Activated CD8-positive, alpha-beta T cell treated with anti-CD3 and anti-CD28 coated beads for 36 hours (primary cell): ENCODE data around the gene PRODH. TPM values are rescaled to one million over a fixed set of nuclear protein-coding genes. Genes with fewer than 3 reads are reported as not detected.

Source experiments
- ATAC-seq: fragments of 200-7000 bp; cut with Tn5 transposase; one replicate; pipeline ENCODE4 v1.10.0; 2021; ENCODE audit warnings: mild to moderate bottlenecking, moderate library complexity
- CTCF ChIA-PET: fragments of 350-600 bp; sonication (Branson Sonifier 250); formaldehyde crosslinking; loops from one replicate; lab custom pipeline; 2021; ENCODE audit warnings: antibody characterized with exemption; lab: Charles Lee
- POLR2A ChIA-PET: fragments of 350-600 bp; sonication (Branson Sonifier 250); formaldehyde crosslinking; loops from one replicate; lab custom pipeline; 2021; ENCODE audit warnings: antibody characterized with exemption; lab: Charles Lee
- DNase-seq: peaks from one replicate; pipeline ENCODE4 v3.0.0-alpha.2; 2020
- H3K27ac Mint-ChIP-seq: one replicate; pipeline ENCODE4 v1.8.0; 2021; ENCODE audit warnings: mild to moderate bottlenecking, mixed read lengths
- H3K27me3 Mint-ChIP-seq: one replicate; pipeline ENCODE4 v1.8.0; 2021; ENCODE audit warnings: mixed read lengths
- H3K36me3 Mint-ChIP-seq: one replicate; pipeline ENCODE4 v1.8.0; 2021; ENCODE audit warnings: low read depth, mixed read lengths
- H3K4me1 Mint-ChIP-seq: one replicate; pipeline ENCODE4 v1.8.0; 2021; ENCODE audit warnings: low read depth, mixed read lengths
- H3K4me3 Mint-ChIP-seq: one replicate; pipeline ENCODE4 v1.8.0; 2021; ENCODE audit warnings: mild to moderate bottlenecking, moderate library complexity, mixed read lengths
- H3K9me3 Mint-ChIP-seq: one replicate; pipeline ENCODE4 v1.8.0; 2021; ENCODE audit warnings: mixed read lengths
- intact Hi-C: fragments of 100-400 bp; cut with micrococcal nuclease; formaldehyde crosslinking; loops from one replicate; pipeline ENCODE4 v1.10.0; 2022
- total RNA-seq, 2 experiments: library from RNA; stranded (reverse); gene quantifications; one replicate each; pipeline ENCODE4 v1.2.3, GENCODE V29; 2021
- TF ChIP-seq, protein P1 (sequence below): fragments of 200-600 bp; IDR thresholded peaks from one replicate; pipeline ENCODE4 v1.8.0; 2022; ENCODE audit warnings: antibody characterized with exemption, mild to moderate bottlenecking

Gene PRODH
- total RNA-seq, 2 experiments from 2014 or later, result not detected

GRCh38 chr22:18933914-18934313, 2.2 kb downstream of the PRODH start:
- Mint-ChIP-seq H3K9me3 (no peaks in the 10 kb centered on the region), H3K27ac (no peak overlapping the region), H3K36me3 (no peaks in the 10 kb centered on the region), H3K4me1 (no peaks in the 10 kb centered on the region), H3K27me3 (no peaks in the 10 kb centered on the region), H3K4me3 (no peak overlapping the region)
- CTCF ChIA-PET, result no interaction called here
- intact Hi-C loops, result no loop called here
- POLR2A ChIA-PET, result no interaction called here
- TF ChIP-seq, protein P1, sequence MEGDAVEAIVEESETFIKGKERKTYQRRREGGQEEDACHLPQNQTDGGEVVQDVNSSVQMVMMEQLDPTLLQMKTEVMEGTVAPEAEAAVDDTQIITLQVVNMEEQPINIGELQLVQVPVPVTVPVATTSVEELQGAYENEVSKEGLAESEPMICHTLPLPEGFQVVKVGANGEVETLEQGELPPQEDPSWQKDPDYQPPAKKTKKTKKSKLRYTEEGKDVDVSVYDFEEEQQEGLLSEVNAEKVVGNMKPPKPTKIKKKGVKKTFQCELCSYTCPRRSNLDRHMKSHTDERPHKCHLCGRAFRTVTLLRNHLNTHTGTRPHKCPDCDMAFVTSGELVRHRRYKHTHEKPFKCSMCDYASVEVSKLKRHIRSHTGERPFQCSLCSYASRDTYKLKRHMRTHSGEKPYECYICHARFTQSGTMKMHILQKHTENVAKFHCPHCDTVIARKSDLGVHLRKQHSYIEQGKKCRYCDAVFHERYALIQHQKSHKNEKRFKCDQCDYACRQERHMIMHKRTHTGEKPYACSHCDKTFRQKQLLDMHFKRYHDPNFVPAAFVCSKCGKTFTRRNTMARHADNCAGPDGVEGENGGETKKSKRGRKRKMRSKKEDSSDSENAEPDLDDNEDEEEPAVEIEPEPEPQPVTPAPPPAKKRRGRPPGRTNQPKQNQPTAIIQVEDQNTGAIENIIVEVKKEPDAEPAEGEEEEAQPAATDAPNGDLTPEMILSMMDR, result no peak
- peak; percentile 63 for ATAC-seq
- DNase-seq, result no peak

DNA sequence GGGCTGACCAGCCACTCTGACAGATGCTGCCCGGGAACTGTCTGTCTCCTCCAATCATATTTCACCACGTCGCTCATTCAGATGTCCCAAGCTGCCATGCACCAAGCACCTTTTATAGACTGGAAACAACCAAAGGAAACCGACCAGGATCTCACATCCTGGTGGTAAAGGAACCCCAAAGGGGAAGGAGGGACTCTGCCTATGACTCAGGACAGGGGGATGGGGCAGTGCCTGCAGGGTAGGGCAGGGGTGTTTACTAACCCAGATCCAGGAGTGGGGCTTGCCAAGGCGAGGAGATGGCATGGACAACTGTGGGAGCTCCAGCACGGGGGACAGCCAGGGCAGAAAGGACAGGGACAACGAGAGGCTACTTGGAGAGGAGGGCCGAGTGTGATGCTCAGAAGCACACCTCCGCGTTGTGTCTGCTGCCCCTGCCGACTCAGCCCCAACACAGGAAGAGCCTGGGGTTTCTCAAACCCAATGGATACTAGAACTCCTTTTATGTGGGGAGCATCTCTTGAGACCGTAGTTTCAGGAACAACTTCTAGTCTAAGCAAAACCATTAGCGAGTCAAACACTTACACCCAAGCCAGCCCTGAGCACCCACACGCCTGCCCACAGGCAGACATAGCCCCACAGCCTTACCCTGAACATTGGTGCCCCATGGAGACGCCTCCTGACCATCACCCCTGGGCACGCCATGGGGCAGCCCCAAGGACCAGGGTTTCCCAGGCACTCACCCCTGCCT, 4.0 kb downstream of the PRODH start:
- Mint-ChIP-seq H3K36me3 (no peaks in the 10 kb centered on the region), H3K4me1 (no peaks in the 10 kb centered on the region), H3K9me3 (no peaks in the 10 kb centered on the region), H3K4me3 (no peak overlapping the region), H3K27me3 (no peaks in the 10 kb centered on the region), H3K27ac (no peak overlapping the region)
- ChIA-PET CTCF (no interaction called here), POLR2A (no interaction called here)
- intact Hi-C loops, result no loop called here
- TF ChIP-seq, protein P1, result no peak
- DNase-seq (no peak), ATAC-seq (peak; percentile 38)

GRCh38 chr22:18929459-18929858, 6.6 kb downstream of the PRODH start:
- ChIA-PET POLR2A (no interaction called here), CTCF (no interaction called here)
- H3K27ac Mint-ChIP-seq, result no peak overlapping the region
- H3K27me3 Mint-ChIP-seq, result no peaks in the 10 kb centered on the region
- TF ChIP-seq, protein P1, result no peak
- no peaks in the 10 kb centered on the region for H3K36me3 Mint-ChIP-seq
- DNase-seq (no peak), ATAC-seq (no peak)
- H3K4me3 Mint-ChIP-seq, result no peak overlapping the region
- no peaks in the 10 kb centered on the region for H3K9me3 Mint-ChIP-seq
- intact Hi-C loops, result no loop called here
- no peaks in the 10 kb centered on the region for H3K4me1 Mint-ChIP-seq

DNA sequence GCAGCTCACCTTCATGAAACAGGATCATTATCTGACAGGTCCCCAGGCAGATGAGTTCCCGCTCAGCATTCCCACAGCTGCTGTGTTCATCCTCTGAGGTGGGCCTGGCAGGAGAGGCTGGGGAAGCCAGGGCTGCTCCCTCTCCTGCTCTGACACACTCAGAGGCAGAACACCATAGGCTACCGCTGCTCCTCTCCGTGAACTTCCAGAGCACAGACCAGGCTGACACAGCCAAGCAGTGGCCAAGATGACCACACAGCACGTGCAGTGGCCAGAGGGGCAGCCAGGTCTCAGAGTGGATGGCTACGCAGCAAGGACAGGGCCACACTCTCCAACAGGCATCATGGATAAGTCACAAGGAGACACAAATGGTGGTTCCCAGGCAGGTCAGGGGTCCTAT, 8.5 kb downstream of the PRODH start:
- no peaks in the 10 kb centered on the region for H3K27me3 Mint-ChIP-seq
- H3K27ac Mint-ChIP-seq, result no peak overlapping the region
- no peaks in the 10 kb centered on the region for H3K36me3 Mint-ChIP-seq
- CTCF ChIA-PET, result no interaction called here
- ATAC-seq (no peak), DNase-seq (no peak)
- intact Hi-C loops, result no loop called here
- POLR2A ChIA-PET, result no interaction called here
- H3K9me3 Mint-ChIP-seq, result no peaks in the 10 kb centered on the region
- TF ChIP-seq, protein P1, result no peak
- no peaks in the 10 kb centered on the region for H3K4me1 Mint-ChIP-seq
- H3K4me3 Mint-ChIP-seq, result no peak overlapping the region

DNA sequence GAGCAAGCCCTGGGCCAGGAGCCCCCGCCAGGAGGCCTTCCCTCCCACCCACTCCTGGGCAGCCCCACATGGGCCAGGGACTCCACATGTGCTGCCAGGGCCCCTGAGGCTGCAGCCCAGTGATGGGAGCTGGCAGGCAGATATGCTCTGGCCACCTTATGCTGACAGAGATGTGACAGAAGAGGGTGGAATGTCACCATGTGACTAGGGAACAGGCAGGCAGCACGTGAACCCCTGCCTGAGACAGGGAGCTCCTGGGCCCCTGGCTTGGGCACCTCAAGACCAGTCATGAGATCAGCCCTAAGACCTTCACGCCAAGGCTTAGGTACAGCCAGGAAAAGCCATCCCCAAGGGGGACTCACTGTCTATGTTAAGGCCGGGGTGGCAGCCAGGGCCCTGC, 9.1 kb downstream of the PRODH start:
- Mint-ChIP-seq H3K36me3 (no peaks in the 10 kb centered on the region), H3K27me3 (no peaks in the 10 kb centered on the region), H3K27ac (no peak overlapping the region), H3K4me3 (no peak overlapping the region), H3K9me3 (no peaks in the 10 kb centered on the region), H3K4me1 (no peaks in the 10 kb centered on the region)
- intact Hi-C loops, result no loop called here
- DNase-seq (no peak), ATAC-seq (no peak)
- ChIA-PET CTCF (no interaction called here), POLR2A (no interaction called here)
- TF ChIP-seq, protein P1, result no peak
